Astrocyte (in vitro differentiated cells and primary cell): Measurements from ENCODE around the gene PARP4. TPM values are rescaled to one million over a fixed set of nuclear protein-coding genes. Genes with fewer than 3 reads are reported as not detected.

Experiments
- DNase-seq: peaks from one replicate; pipeline ENCODE4 v3.0.0-alpha.2; 2010; ENCODE audit warnings: low read depth
- FAIRE-seq: peaks from 2 replicates; lab custom pipeline; 2011; peaks lifted over from hg19 to GRCh38; lab: Jason Lieb, UNC
- H2AFZ ChIP-seq: 2 replicates; pipeline ENCODE4 v1.6.0; 2012; ENCODE audit warnings: low read depth, low read length, inconsistent platforms
- H3K27ac ChIP-seq: 2 replicates; pipeline ENCODE4 v1.5.1; 2011; ENCODE audit warnings: low read depth, low read length, inconsistent platforms
- H3K27me3 ChIP-seq: 2 replicates; pipeline ENCODE4 v1.6.0; 2011; ENCODE audit warnings: low read length, inconsistent platforms; ENCODE audit not compliant: insufficient read depth
- H3K36me3 ChIP-seq: 2 replicates; pipeline ENCODE4 v1.5.1; 2011; ENCODE audit warnings: low read length, inconsistent platforms; ENCODE audit not compliant: insufficient read depth
- H3K4me1 ChIP-seq: 2 replicates; pipeline ENCODE4 v1.5.1; 2011; ENCODE audit warnings: low read length, inconsistent platforms; ENCODE audit not compliant: insufficient read depth
- H3K4me2 ChIP-seq: 2 replicates; pipeline ENCODE4 v1.6.0; 2012; ENCODE audit warnings: low read length, inconsistent platforms
- H3K4me3 ChIP-seq: 2 replicates; pipeline ENCODE4 v1.5.1; 2011; ENCODE audit warnings: low read depth, mild to moderate bottlenecking, low read length, inconsistent platforms; ENCODE audit not compliant: insufficient read depth
- H3K79me2 ChIP-seq: 2 replicates; pipeline ENCODE4 v1.6.0; 2012; ENCODE audit warnings: mild to moderate bottlenecking, low read length, inconsistent platforms; ENCODE audit not compliant: insufficient read depth
- H3K9ac ChIP-seq: 2 replicates; pipeline ENCODE4 v1.6.0; 2012; ENCODE audit warnings: mild to moderate bottlenecking, low read length, inconsistent platforms
- H3K9me3 ChIP-seq: 2 replicates; pipeline ENCODE4 v1.5.1; 2012; ENCODE audit warnings: low read depth, mild to moderate bottlenecking, low read length, inconsistent platforms; ENCODE audit not compliant: insufficient read depth
- H4K20me1 ChIP-seq: 2 replicates; pipeline ENCODE4 v1.6.0; 2012; ENCODE audit warnings: low read length, inconsistent platforms; ENCODE audit not compliant: insufficient read depth
- H3K27ac Mint-ChIP-seq: one replicate; pipeline ENCODE4 v1.8.0; 2021; ENCODE audit warnings: mild to moderate bottlenecking, mixed read lengths; ENCODE audit not compliant: unreplicated experiment
- H3K27me3 Mint-ChIP-seq: one replicate; pipeline ENCODE4 v1.8.0; 2021; ENCODE audit warnings: low read depth, mixed read lengths; ENCODE audit not compliant: unreplicated experiment
- H3K36me3 Mint-ChIP-seq: one replicate; pipeline ENCODE4 v1.8.0; 2021; ENCODE audit warnings: low read depth, mixed read lengths; ENCODE audit not compliant: unreplicated experiment
- H3K4me1 Mint-ChIP-seq: one replicate; pipeline ENCODE4 v1.8.0; 2021; ENCODE audit warnings: low read depth, mixed read lengths; ENCODE audit not compliant: unreplicated experiment
- H3K4me3 Mint-ChIP-seq: one replicate; pipeline ENCODE4 v1.8.0; 2021; ENCODE audit warnings: mild to moderate bottlenecking, moderate library complexity, mixed read lengths; ENCODE audit not compliant: unreplicated experiment
- H3K9me3 Mint-ChIP-seq: one replicate; pipeline ENCODE4 v1.8.0; 2021; ENCODE audit warnings: mild to moderate bottlenecking, mixed read lengths; ENCODE audit not compliant: unreplicated experiment
- CTCF ChIP-seq: IDR thresholded peaks from 2 replicates; pipeline ENCODE4 v1.5.1; 2011; ENCODE audit warnings: low read depth, mild to moderate bottlenecking, inconsistent platforms, low read length, moderate library complexity; ENCODE audit not compliant: insufficient read depth
- EZH2 ChIP-seq: IDR thresholded peaks from 2 replicates; pipeline ENCODE4 v1.6.1; 2012; ENCODE audit warnings: mild to moderate bottlenecking, low read length, inconsistent platforms; ENCODE audit not compliant: insufficient read depth
- total RNA-seq: library from RNA; stranded (reverse); gene quantifications from 2 replicates; pipeline ENCODE4 v1.2.1, GENCODE V29; 2021

The PARP4 gene
- total RNA-seq, 1 donor from 2014 or later, result 59.1 TPM

- Histone ChIP-seq H3K27me3 (no peaks in the 10 kb centered on the region), H3K4me2 (no peak overlapping the region), H2AFZ (no peak overlapping the region), H4K20me1 (peaks cover 20% of the 10 kb centered on the region), H3K4me3 (no peak overlapping the region), H3K9me3 (no peaks in the 10 kb centered on the region), H3K79me2 (peaks cover 67% of the 10 kb centered on the region), H3K27ac (no peak overlapping the region), H3K9ac (no peak overlapping the region), H3K4me1 (peaks cover 28% of the 10 kb centered on the region), H3K36me3 (peaks cover 3% of the 10 kb centered on the region)
- peaks cover 1% of the 10 kb centered on the region for H3K9me3 Mint-ChIP-seq
- no peak overlapping the region for H3K27ac Mint-ChIP-seq
- H3K27me3 Mint-ChIP-seq, result no peaks in the 10 kb centered on the region
- TF ChIP-seq CTCF (no peak), EZH2 (no peak)
- FAIRE-seq (no peak), DNase-seq (peak; percentile 20)
- peaks cover 30% of the 10 kb centered on the region for H3K4me1 Mint-ChIP-seq
- no peak overlapping the region for H3K4me3 Mint-ChIP-seq
- H3K36me3 Mint-ChIP-seq, result peaks cover 13% of the 10 kb centered on the region
Observed at GRCh38 chr13:24505256-24505655, 7.3 kb downstream of the PARP4 start.

GRCh38 chr13:24503379-24503696, 9.2 kb downstream of the PARP4 start:
- no peaks in the 10 kb centered on the region for H3K27me3 Mint-ChIP-seq
- H3K4me2 ChIP-seq, result peak overlapping the region; percentile 53
- H3K27ac ChIP-seq, result peak overlapping the region; percentile 62
- H3K36me3 ChIP-seq, result peaks cover 3% of the 10 kb centered on the region
- H2AFZ ChIP-seq, result no peak overlapping the region
- FAIRE-seq (no peak), DNase-seq (no peak)
- H3K4me3 ChIP-seq, result no peak overlapping the region
- H3K9ac ChIP-seq, result peak overlapping the region; percentile 30
- H3K4me3 Mint-ChIP-seq, result peak overlapping the region; percentile 1
- H3K9me3 ChIP-seq, result no peaks in the 10 kb centered on the region
- no peaks in the 10 kb centered on the region for H3K27me3 ChIP-seq
- H3K79me2 ChIP-seq, result peaks cover 53% of the 10 kb centered on the region
- H3K36me3 Mint-ChIP-seq, result peaks cover 15% of the 10 kb centered on the region
- H4K20me1 ChIP-seq, result peaks cover 20% of the 10 kb centered on the region
- no peak for TF ChIP-seq EZH2
- TF ChIP-seq CTCF, result no peak
- H3K4me1 ChIP-seq, result peaks cover 28% of the 10 kb centered on the region
- peak overlapping the region; percentile 67 for H3K27ac Mint-ChIP-seq
- peaks cover 28% of the 10 kb centered on the region for H3K4me1 Mint-ChIP-seq
- peaks cover 1% of the 10 kb centered on the region for H3K9me3 Mint-ChIP-seq

- H3K79me2 ChIP-seq, result peaks cover 47% of the 10 kb centered on the region
- H3K9ac ChIP-seq, result peak overlapping the region; percentile 30
- no peaks in the 10 kb centered on the region for H3K27me3 ChIP-seq
- peak overlapping the region; percentile 53 for H3K4me2 ChIP-seq
- Mint-ChIP-seq H3K27me3 (no peaks in the 10 kb centered on the region), H3K4me1 (peaks cover 27% of the 10 kb centered on the region), H3K36me3 (peaks cover 14% of the 10 kb centered on the region), H3K9me3 (peaks cover under 1% of the 10 kb centered on the region), H3K4me3 (no peak overlapping the region), H3K27ac (peak overlapping the region; percentile 67)
- H3K9me3 ChIP-seq, result no peaks in the 10 kb centered on the region
- peaks cover 28% of the 10 kb centered on the region for H3K4me1 ChIP-seq
- H3K36me3 ChIP-seq, result peaks cover 5% of the 10 kb centered on the region
- peaks cover 17% of the 10 kb centered on the region for H4K20me1 ChIP-seq
- no peak overlapping the region for H2AFZ ChIP-seq
- peak; percentile 66 for DNase-seq
- H3K4me3 ChIP-seq, result no peak overlapping the region
- H3K27ac ChIP-seq, result peak overlapping the region; percentile 62
- no peak for FAIRE-seq
- no peak for TF ChIP-seq EZH2
- no peak for TF ChIP-seq CTCF
Observed at GRCh38 chr13:24502533-24503378, 9.8 kb downstream of the PARP4 start.
